ENCODE data around the gene JAM2.

- TF ChIP-seq CTCF (IDR thresholded peaks at IDR 0.05), result no peak
- no peak for TF ChIP-seq USF2 (CRISPR knock-in tag; IDR thresholded peaks at IDR 0.05)
- no peak for TF ChIP-seq NFYB (CRISPR knock-in tag; conservative IDR thresholded peaks at IDR 0.05; ENCODE audit: low read depth)
- TF ChIP-seq CREB1 (CRISPR knock-in tag; IDR thresholded peaks at IDR 0.05), result no peak
- TF ChIP-seq FOXP4 (CRISPR knock-in tag; IDR thresholded peaks at IDR 0.05), result no peak
- TF ChIP-seq ZNF425 (CRISPR knock-in tag; conservative IDR thresholded peaks at IDR 0.05), result no peak
These were observed 49.5 kb downstream of the JAM2 start for GRCh38 chr21:25688275-25689155.

Data from WTC11 (cell line).